Spleen (tissue), 7 donors: ENCODE results near the gene CEP97.
"Not testable (repeated sequence)": the region's sequence is repeated elsewhere in the genome, so short reads cannot be mapped to it uniquely, and the experiment has no call there.

ENCODE experiments used
- CTCF ChIP-seq, 11 experiments: fragments of 200-600 bp in 7 of 11; fragments of 450-650 bp in 4 of 11; sonication (generic) in 4 of 11; IDR thresholded peaks in 8 of 11; conservative IDR thresholded peaks in 3 of 11; 1 replicate in 7 of 11; 2 replicates in 4 of 11; pipeline versions ENCODE4 v1.4.0 to v1.8.0; 2016 to 2021; ENCODE audit warnings: antibody characterized with exemption in 11 of 11, inconsistent platforms in 4 of 11, mild to moderate bottlenecking in 1 of 11
- POLR2A ChIP-seq, 3 donors: fragments of 450-650 bp; IDR thresholded peaks; one replicate each; pipeline ENCODE4 v1.5.1; 2017; ENCODE audit warnings: antibody characterized with exemption in 3 of 3, mild to moderate bottlenecking in 1 of 3
- POLR2AphosphoS5 ChIP-seq, 3 donors: sonication (generic); formaldehyde crosslinking; IDR thresholded peaks; one replicate each; pipeline ENCODE4 v1.5.1; 2017; ENCODE audit warnings: antibody characterized with exemption in 3 of 3
- donor health status: DM: no; HTN: no; CAD: no; lungs with moderate emphysema.
- donor health status: DM: no; HTN: no; CAD: no.
- donor health status: DM: no; HTN: no; CAD: no.

GRCh38 chr3:101678837-101679236, 45.6 kb upstream of the CEP97 start:
- not testable (repeated sequence) for TF ChIP-seq CTCF (IDR thresholded peaks at IDR 0.05 in 8 of 11, conservative IDR thresholded peaks at IDR 0.05 in 3 of 11); POLR2A (IDR thresholded peaks at IDR 0.05); POLR2AphosphoS5 (IDR thresholded peaks at IDR 0.05)
